Adrenal gland (tissue), 5 donors: ENCODE data around the gene BEST2.

ENCODE experiments used
- CTCF ChIP-seq, 6 experiments: fragments of 450-650 bp in 4 of 6; fragments of 200-600 bp in 2 of 6; sonication (generic) in 1 of 6; IDR thresholded peaks; 1 replicate in 5 of 6; 2 replicates in 1 of 6; pipeline versions ENCODE4 v1.5.1 to v1.8.0; 2016 to 2021; ENCODE audit warnings: antibody characterized with exemption in 6 of 6, mild to moderate bottlenecking in 2 of 6, moderate library complexity in 1 of 6
- POLR2A ChIP-seq, 2 donors: fragments of 450-650 bp; IDR thresholded peaks; one replicate each; pipeline ENCODE4 v1.6.1; 2017; ENCODE audit warnings: antibody characterized with exemption in 2 of 2, mild to moderate bottlenecking in 2 of 2, moderate library complexity in 1 of 2
- donor health status: DM: no; HTN: no; CAD: no.

- TF ChIP-seq POLR2A (IDR thresholded peaks at IDR 0.05) (peak; percentile 65 to 83), CTCF (IDR thresholded peaks at IDR 0.05) (no peak)
Measured at GRCh38 chr19:12722566-12723380, 28.8 kb upstream of the BEST2 start.
